ENCODE data around the gene IGF1R.

Gene IGF1R

DNA sequence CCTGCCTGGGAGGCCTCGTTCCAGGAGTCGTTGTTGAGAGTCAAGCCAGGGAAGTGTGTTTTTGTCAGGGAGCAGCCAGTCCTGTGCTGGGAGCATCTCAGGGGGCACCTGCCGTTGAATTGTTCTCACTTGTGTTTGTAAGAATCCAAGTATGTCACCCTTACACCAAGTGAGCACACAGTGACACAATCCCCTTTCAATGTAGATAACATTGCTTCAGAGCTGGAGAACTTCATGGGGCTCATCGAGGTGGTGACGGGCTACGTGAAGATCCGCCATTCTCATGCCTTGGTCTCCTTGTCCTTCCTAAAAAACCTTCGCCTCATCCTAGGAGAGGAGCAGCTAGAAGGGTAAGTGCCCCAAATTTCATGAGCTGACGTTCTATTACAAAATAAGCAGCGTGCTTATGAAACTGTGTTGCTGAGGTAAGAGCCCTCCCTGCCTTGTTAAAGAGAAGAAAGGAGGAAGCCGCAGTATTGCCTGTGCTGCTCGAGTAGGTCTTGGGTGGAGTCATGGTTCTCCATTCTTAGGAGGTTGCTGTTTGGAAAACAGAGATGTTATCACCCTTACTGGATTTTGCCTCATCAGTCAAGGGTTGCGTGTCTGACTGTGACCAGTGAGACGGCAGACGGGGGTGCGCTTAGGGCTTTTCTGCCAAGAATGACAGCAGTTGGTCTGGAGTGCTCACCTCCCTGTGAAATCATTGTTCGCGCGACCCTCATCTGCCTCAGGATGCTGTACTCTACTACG is 251.1 kb downstream of the IGF1R start:
- H2AFZ ChIP-seq (ENCODE audit: low read depth, low read length), result no peak overlapping the region
- H3K9ac ChIP-seq (ENCODE audit: low read length), result no peak overlapping the region
- no peaks in the 10 kb centered on the region for H4K20me1 ChIP-seq (ENCODE audit: insufficient read depth, low read length)
- no peaks in the 10 kb centered on the region for H3K9me3 ChIP-seq (ENCODE audit: insufficient read depth, low read length)
- no peaks in the 10 kb centered on the region for H3K36me3 ChIP-seq (replicated peaks; ENCODE audit: low read depth, low read length)
- TF ChIP-seq, protein P1, sequence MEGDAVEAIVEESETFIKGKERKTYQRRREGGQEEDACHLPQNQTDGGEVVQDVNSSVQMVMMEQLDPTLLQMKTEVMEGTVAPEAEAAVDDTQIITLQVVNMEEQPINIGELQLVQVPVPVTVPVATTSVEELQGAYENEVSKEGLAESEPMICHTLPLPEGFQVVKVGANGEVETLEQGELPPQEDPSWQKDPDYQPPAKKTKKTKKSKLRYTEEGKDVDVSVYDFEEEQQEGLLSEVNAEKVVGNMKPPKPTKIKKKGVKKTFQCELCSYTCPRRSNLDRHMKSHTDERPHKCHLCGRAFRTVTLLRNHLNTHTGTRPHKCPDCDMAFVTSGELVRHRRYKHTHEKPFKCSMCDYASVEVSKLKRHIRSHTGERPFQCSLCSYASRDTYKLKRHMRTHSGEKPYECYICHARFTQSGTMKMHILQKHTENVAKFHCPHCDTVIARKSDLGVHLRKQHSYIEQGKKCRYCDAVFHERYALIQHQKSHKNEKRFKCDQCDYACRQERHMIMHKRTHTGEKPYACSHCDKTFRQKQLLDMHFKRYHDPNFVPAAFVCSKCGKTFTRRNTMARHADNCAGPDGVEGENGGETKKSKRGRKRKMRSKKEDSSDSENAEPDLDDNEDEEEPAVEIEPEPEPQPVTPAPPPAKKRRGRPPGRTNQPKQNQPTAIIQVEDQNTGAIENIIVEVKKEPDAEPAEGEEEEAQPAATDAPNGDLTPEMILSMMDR (IDR thresholded peaks at IDR 0.05; ENCODE audit: low read depth, low read length), result no peak
- no peak for TF ChIP-seq EZH2phosphoT487 (IDR thresholded peaks at IDR 0.05; ENCODE audit: low read depth)
- peaks cover 9% of the 10 kb centered on the region for H3K4me1 ChIP-seq (ENCODE audit: low read length)
- H3K27ac ChIP-seq (ENCODE audit: low read length), result no peak overlapping the region
- H3K79me2 ChIP-seq (ENCODE audit: low read length), result no peaks in the 10 kb centered on the region
- no peaks in the 10 kb centered on the region for H3K27me3 ChIP-seq (ENCODE audit: low read depth, low read length)
- H3K4me2 ChIP-seq (ENCODE audit: low read length), result no peak overlapping the region
- H3K4me3 ChIP-seq (ENCODE audit: low read length), result no peak overlapping the region

DNA sequence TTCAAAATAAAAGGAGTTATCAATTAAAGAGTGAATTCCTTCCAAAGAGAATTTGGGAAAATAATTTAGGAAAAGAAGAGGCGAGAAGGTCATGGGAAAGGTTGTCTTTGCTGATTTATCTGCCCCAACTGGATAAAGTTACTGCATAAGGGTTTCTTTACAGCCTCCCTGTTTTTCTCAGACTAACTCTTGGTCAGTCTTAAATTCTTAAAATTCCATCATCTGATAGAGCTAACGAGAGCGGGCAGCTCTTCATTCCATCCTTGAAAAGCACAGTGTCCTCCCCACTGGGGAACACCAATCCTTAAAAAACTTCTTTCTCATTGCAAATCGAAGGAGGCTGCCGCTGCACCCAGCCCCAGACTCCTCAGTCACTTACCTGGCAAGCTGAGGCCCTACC is 252.0 kb downstream of the IGF1R start:
- Histone ChIP-seq H3K79me2 (ENCODE audit: low read length) (no peaks in the 10 kb centered on the region), H3K9me3 (ENCODE audit: insufficient read depth, low read length) (no peaks in the 10 kb centered on the region), H2AFZ (ENCODE audit: low read depth, low read length) (no peak overlapping the region), H3K27me3 (ENCODE audit: low read depth, low read length) (no peaks in the 10 kb centered on the region), H3K4me3 (ENCODE audit: low read length) (no peak overlapping the region), H3K4me2 (ENCODE audit: low read length) (no peak overlapping the region), H3K36me3 (replicated peaks; ENCODE audit: low read depth, low read length) (no peaks in the 10 kb centered on the region), H4K20me1 (ENCODE audit: insufficient read depth, low read length) (no peaks in the 10 kb centered on the region), H3K9ac (ENCODE audit: low read length) (no peak overlapping the region), H3K4me1 (ENCODE audit: low read length) (peaks cover 9% of the 10 kb centered on the region), H3K27ac (ENCODE audit: low read length) (no peak overlapping the region)
- no peak for TF ChIP-seq EZH2phosphoT487 (IDR thresholded peaks at IDR 0.05; ENCODE audit: low read depth)

DNA sequence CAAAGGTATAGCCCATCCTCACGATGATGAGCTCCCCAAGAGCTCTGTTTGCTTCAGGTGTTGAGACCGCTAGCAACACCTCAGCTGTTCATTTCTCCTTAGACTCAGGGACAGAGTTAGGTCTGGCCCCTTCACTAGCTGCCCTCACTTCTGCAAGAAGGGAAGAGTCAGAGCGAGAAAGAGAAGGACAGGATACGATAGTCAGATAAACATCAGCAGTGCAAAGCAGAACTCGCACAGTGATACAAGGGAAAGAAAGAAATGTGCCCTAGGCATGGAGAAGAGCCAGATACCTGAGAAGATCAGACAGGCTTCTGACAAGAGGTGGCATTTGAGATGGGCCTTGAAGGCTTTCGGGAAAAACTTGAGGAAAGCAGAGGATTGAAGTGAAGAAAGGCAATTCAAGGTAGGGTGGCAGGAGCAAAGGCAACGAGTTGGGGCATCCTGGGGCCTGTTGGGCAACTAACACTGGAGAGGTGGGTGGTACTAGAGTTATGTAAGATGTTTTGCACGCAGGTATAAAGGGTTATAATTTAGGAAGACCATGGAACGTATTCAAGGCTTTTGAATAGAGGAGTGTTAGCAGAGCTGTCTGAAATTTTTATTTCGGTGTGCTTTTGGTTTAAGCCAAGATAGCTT is 253.2 kb downstream of the IGF1R start:
- no peak overlapping the region for H3K4me3 ChIP-seq (ENCODE audit: low read length)
- no peaks in the 10 kb centered on the region for H3K9me3 ChIP-seq (ENCODE audit: insufficient read depth, low read length)
- H3K27me3 ChIP-seq (ENCODE audit: low read depth, low read length), result no peaks in the 10 kb centered on the region
- H4K20me1 ChIP-seq (ENCODE audit: insufficient read depth, low read length), result no peaks in the 10 kb centered on the region
- no peaks in the 10 kb centered on the region for H3K36me3 ChIP-seq (replicated peaks; ENCODE audit: low read depth, low read length)
- no peak overlapping the region for H3K9ac ChIP-seq (ENCODE audit: low read length)
- H2AFZ ChIP-seq (ENCODE audit: low read depth, low read length), result no peak overlapping the region
- TF ChIP-seq, protein P1 (IDR thresholded peaks at IDR 0.05; ENCODE audit: low read depth, low read length), result no peak
- no peak for TF ChIP-seq EZH2phosphoT487 (IDR thresholded peaks at IDR 0.05; ENCODE audit: low read depth)
- no peak overlapping the region for H3K4me2 ChIP-seq (ENCODE audit: low read length)
- H3K4me1 ChIP-seq (ENCODE audit: low read length), result peaks cover 9% of the 10 kb centered on the region
- no peaks in the 10 kb centered on the region for H3K79me2 ChIP-seq (ENCODE audit: low read length)
- no peak overlapping the region for H3K27ac ChIP-seq (ENCODE audit: low read length)

DNA sequence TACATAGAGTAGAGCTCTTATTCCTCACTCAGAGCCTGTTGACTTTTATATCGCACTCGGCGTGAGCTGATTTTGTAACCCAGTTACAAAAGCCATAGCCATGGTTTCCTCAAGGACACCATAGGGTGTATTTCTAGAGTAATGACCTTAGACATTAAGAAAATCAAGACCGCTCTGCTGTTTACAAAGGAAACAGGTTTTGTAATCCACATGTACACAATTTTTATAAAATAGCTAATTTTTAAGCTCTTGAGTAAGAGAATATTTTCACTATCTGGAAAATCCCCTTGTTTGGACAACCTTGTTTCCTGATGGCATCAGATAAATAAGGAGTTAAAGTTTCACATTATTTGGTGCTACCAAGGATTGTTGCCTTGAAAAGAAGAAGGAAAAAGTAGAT is 254.6 kb downstream of the IGF1R start:
- no peak overlapping the region for H2AFZ ChIP-seq (ENCODE audit: low read depth, low read length)
- no peak overlapping the region for H3K27ac ChIP-seq (ENCODE audit: low read length)
- H3K4me3 ChIP-seq (ENCODE audit: low read length), result no peak overlapping the region
- H3K36me3 ChIP-seq (replicated peaks; ENCODE audit: low read depth, low read length), result no peaks in the 10 kb centered on the region
- H3K9me3 ChIP-seq (ENCODE audit: insufficient read depth, low read length), result no peaks in the 10 kb centered on the region
- H3K9ac ChIP-seq (ENCODE audit: low read length), result no peak overlapping the region
- H3K79me2 ChIP-seq (ENCODE audit: low read length), result no peaks in the 10 kb centered on the region
- H3K27me3 ChIP-seq (ENCODE audit: low read depth, low read length), result no peaks in the 10 kb centered on the region
- H4K20me1 ChIP-seq (ENCODE audit: insufficient read depth, low read length), result no peaks in the 10 kb centered on the region
- no peak overlapping the region for H3K4me2 ChIP-seq (ENCODE audit: low read length)
- TF ChIP-seq, protein P1 (IDR thresholded peaks at IDR 0.05; ENCODE audit: low read depth, low read length), result no peak
- no peak for TF ChIP-seq EZH2phosphoT487 (IDR thresholded peaks at IDR 0.05; ENCODE audit: low read depth)
- peaks cover 9% of the 10 kb centered on the region for H3K4me1 ChIP-seq (ENCODE audit: low read length)
